Endothelial cell of umbilical vein (primary cell): ENCODE results near the gene MTA1. TPM values are rescaled to one million over a fixed set of nuclear protein-coding genes. Genes with fewer than 3 reads are reported as not detected.

Experiments
- BruUV-seq: library from RNA; stranded (reverse); fragments of 400-500 nt; replicated peaks from 2 replicates; lab custom pipeline; 2021; lab: Mats Ljungman, UMichigan
- CTCF ChIA-PET: fragments of 300-600, 350-600 bp; sonication (Branson Sonifier 250); formaldehyde crosslinking; loops from one replicate; lab custom pipeline; 2021; ENCODE audit warnings: antibody characterized with exemption, inconsistent platforms; lab: Charles Lee
- POLR2A ChIA-PET: fragments of 300-600, 350-600 bp; sonication (Branson Sonifier 250); formaldehyde crosslinking; loops from one replicate; lab custom pipeline; 2021; ENCODE audit warnings: antibody characterized with exemption, inconsistent platforms; lab: Charles Lee
- DNase-seq: peaks from one replicate; pipeline ENCODE4 v3.0.0-alpha.2; 2011; ENCODE audit warnings: low read depth, low spot score
- FAIRE-seq: peaks from 2 replicates; lab custom pipeline; 2011; peaks lifted over from hg19 to GRCh38; lab: Jason Lieb, UNC
- H2AFZ ChIP-seq: 2 replicates; pipeline ENCODE4 v1.6.0; 2012; ENCODE audit warnings: low read depth, low read length, control low read depth, inconsistent platforms
- H3K27ac ChIP-seq: 2 replicates; pipeline ENCODE4 v1.5.1; 2011; ENCODE audit warnings: low read depth, mild to moderate bottlenecking, control low read depth, low read length, moderate library complexity; ENCODE audit not compliant: insufficient read depth
- H3K27me3 ChIP-seq, 2 experiments: 2 replicates each; pipeline versions ENCODE4 v1.6.0 to v1.6.1; 2011; ENCODE audit warnings: low read length in 2 of 2, mixed read lengths in 1 of 2; ENCODE audit not compliant: control insufficient read depth in 2 of 2, insufficient read depth in 2 of 2
- H3K36me3 ChIP-seq, 2 experiments: 2 replicates in 1 of 2; 3 replicates in 1 of 2; pipeline ENCODE4 v1.5.1; 2011; ENCODE audit warnings: low read length in 2 of 2, mild to moderate bottlenecking in 1 of 2, moderate library complexity in 1 of 2; ENCODE audit not compliant: control insufficient read depth in 2 of 2, insufficient read depth in 2 of 2; ENCODE audit errors: extremely low read depth in 1 of 2
- H3K4me1 ChIP-seq: 3 replicates; pipeline ENCODE4 v1.5.1; 2011; ENCODE audit warnings: mild to moderate bottlenecking, low read length; ENCODE audit not compliant: control insufficient read depth, insufficient read depth; ENCODE audit errors: extremely low read depth
- H3K4me2 ChIP-seq: 2 replicates; pipeline ENCODE4 v1.6.1; 2011; ENCODE audit warnings: low read length, control low read depth, mixed read lengths; ENCODE audit not compliant: insufficient read depth
- H3K4me3 ChIP-seq, 3 experiments: fragments of 200-600 bp in 1 of 3; sonication (generic), shearing (Covaris generic) in 1 of 3; replicated peaks in 1 of 3; 2 replicates each; pipeline ENCODE4 v1.5.1; 2011 to 2016; ENCODE audit warnings: control low read depth in 3 of 3, low read length in 3 of 3, mild to moderate bottlenecking in 2 of 3, inconsistent platforms in 1 of 3, low read depth in 1 of 3, moderate library complexity in 1 of 3; ENCODE audit not compliant: insufficient read depth in 1 of 3
- H3K79me2 ChIP-seq: 2 replicates; pipeline ENCODE4 v1.6.0; 2012; ENCODE audit warnings: low read length, inconsistent platforms; ENCODE audit not compliant: control insufficient read depth, insufficient read depth
- H3K9ac ChIP-seq: replicated peaks from 2 replicates; pipeline ENCODE3; 2011; ENCODE audit warnings: low read length, control low read depth; ENCODE audit not compliant: insufficient read depth; ENCODE audit errors: extremely low read depth
- H3K9me1 ChIP-seq: replicated peaks from 3 replicates; pipeline ENCODE4 v1.6.0; 2011; ENCODE audit warnings: mild to moderate bottlenecking, low read length; ENCODE audit not compliant: control insufficient read depth, insufficient read depth; ENCODE audit errors: extremely low read depth
- H3K9me3 ChIP-seq: replicated peaks from 2 replicates; pipeline ENCODE4 v1.5.1; 2012; ENCODE audit warnings: low read length, inconsistent platforms; ENCODE audit not compliant: control insufficient read depth, insufficient read depth
- H4K20me1 ChIP-seq: replicated peaks from 2 replicates; pipeline ENCODE3; 2011; ENCODE audit warnings: mild to moderate bottlenecking, low read length; ENCODE audit not compliant: control insufficient read depth, insufficient read depth; ENCODE audit errors: extremely low read depth
- CTCF ChIP-seq, 2 donors: IDR thresholded peaks; 1 replicate in 1 of 2; 2 replicates in 1 of 2; pipeline ENCODE4 v1.5.1; 2011; ENCODE audit warnings: low read length in 2 of 2, mild to moderate bottlenecking in 2 of 2, moderate library complexity in 2 of 2, control low read depth in 1 of 2, inconsistent platforms in 1 of 2, low read depth in 1 of 2; ENCODE audit not compliant: insufficient read depth in 1 of 2; ENCODE audit errors: extremely low read depth in 1 of 2
- EZH2 ChIP-seq: IDR thresholded peaks from 2 replicates; pipeline ENCODE4 v1.6.1; 2012; ENCODE audit warnings: borderline replicate concordance, low read depth, mild to moderate bottlenecking, moderate library complexity, low read length, inconsistent platforms; ENCODE audit not compliant: severe bottlenecking
- FOS ChIP-seq: IDR thresholded peaks from 2 replicates; pipeline ENCODE4 v1.6.1; 2011; ENCODE audit warnings: mild to moderate bottlenecking, low read length, moderate library complexity, borderline replicate concordance; ENCODE audit not compliant: insufficient read depth
- GATA2 ChIP-seq: IDR thresholded peaks from 2 replicates; pipeline ENCODE4 v1.7.0; 2011; ENCODE audit warnings: low read depth, mild to moderate bottlenecking, moderate library complexity, mixed read lengths, low read length; ENCODE audit not compliant: insufficient read length, insufficient read depth
- JUN ChIP-seq: IDR thresholded peaks from 2 replicates; pipeline ENCODE4 v1.6.1; 2011; ENCODE audit warnings: borderline replicate concordance, low read depth; ENCODE audit not compliant: insufficient read length, insufficient read depth
- MYC ChIP-seq: IDR thresholded peaks from one replicate; pipeline ENCODE4 v1.6.1; 2011; ENCODE audit warnings: mild to moderate bottlenecking, low read depth, low read length
- POLR2A ChIP-seq: IDR thresholded peaks from 2 replicates; pipeline ENCODE4 v1.6.1; 2012; ENCODE audit warnings: low read depth, mild to moderate bottlenecking, control low read depth, low read length
- POLR2AphosphoS5 ChIP-seq: IDR thresholded peaks from 2 replicates; pipeline ENCODE4 v1.6.1; 2012; ENCODE audit warnings: low read depth, mild to moderate bottlenecking, control low read depth, low read length, moderate library complexity; ENCODE audit not compliant: insufficient read depth
- dilution Hi-C: fragments of 300-500 bp; cut with MboI; formaldehyde crosslinking; loops from one replicate; pipeline ENCODE4 v1.15.0; 2019; ENCODE audit warnings: low sequenced_read_pairs; ENCODE audit not compliant: extremely low pct_ligation_motif_present
- intact Hi-C: fragments of 100-400 bp; cut with micrococcal nuclease; formaldehyde crosslinking; loops from one replicate; pipeline ENCODE4 v1.10.0; 2022
- polyA plus RNA-seq, 4 experiments: library from polyadenylated mRNA; depleted of rRNA in 3 of 4; stranded (reverse) in 3 of 4; unstranded in 1 of 4; fragments of >200 nt; gene quantifications; 2 replicates each; pipeline versions ENCODE4 v1.2.1 to v1.2.3, GENCODE V29; 2011 to 2012; ENCODE audit warnings: missing spikeins in 1 of 4
- total RNA-seq: library from RNA; stranded (reverse); gene quantifications from 2 replicates; pipeline ENCODE4 v1.2.3, GENCODE V29; 2021
- TF ChIP-seq, protein P1 (sequence below): IDR thresholded peaks from 2 replicates; pipeline ENCODE4 v1.6.1; 2011; ENCODE audit not compliant: insufficient read depth, insufficient read length

The MTA1 gene
- total and polyA plus RNA-seq, 2 donors (not counting 3 experiments of a cell fraction or from before 2014, with no cell fraction given), result 85.2 to 167 TPM

GRCh38 chr14:105485739-105486162 lies 66.1 kb downstream of the MTA1 start:
- Histone ChIP-seq H3K27ac (no peak overlapping the region), H3K4me2 (no peak overlapping the region), H3K4me3 (no peak overlapping the region), H3K79me2 (no peaks in the 10 kb centered on the region), H3K4me1 (peaks cover 16% of the 10 kb centered on the region), H2AFZ (no peak overlapping the region), H3K36me3 (no peaks in the 10 kb centered on the region), H3K27me3 (peaks cover 0 to 12% of the 10 kb centered on the region in 2 experiments), H3K9me3 (no peaks in the 10 kb centered on the region), H3K9me1 (no peaks in the 10 kb centered on the region), H3K9ac (no peak overlapping the region), H4K20me1 (no peaks in the 10 kb centered on the region)
- ChIA-PET POLR2A (no interaction called here), CTCF (interaction anchor here (0.9 to 1.5 kb wide), 4 partner anchors 9 to 115 kb away, joined by 3 to 6 read pairs (median 4); no protein-coding TSS in a partner anchor)
- intact Hi-C loops, result no loop called here
- TF ChIP-seq POLR2A, result no peak
- TF ChIP-seq, protein P1, sequence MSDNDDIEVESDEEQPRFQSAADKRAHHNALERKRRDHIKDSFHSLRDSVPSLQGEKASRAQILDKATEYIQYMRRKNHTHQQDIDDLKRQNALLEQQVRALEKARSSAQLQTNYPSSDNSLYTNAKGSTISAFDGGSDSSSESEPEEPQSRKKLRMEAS, result no peak
- TF ChIP-seq GATA2, result peak; percentile 97
- TF ChIP-seq FOS, result no peak
- no peak for TF ChIP-seq JUN
- peak; percentile 58 to 80 for TF ChIP-seq CTCF (IDR thresholded peaks at IDR 0.05; ENCODE audit: extremely low read depth in 1 of 2, insufficient read depth in 1 of 2, low read depth in 1 of 2, low read length in 2 of 2)
- no peak for TF ChIP-seq EZH2
- no peak for TF ChIP-seq POLR2AphosphoS5
- no peak for TF ChIP-seq MYC
- dilution Hi-C loops, result no loop called here
- no TSS peak for BruUV-seq
- FAIRE-seq (no peak), DNase-seq (peak; percentile 33)
